H1 (cell line): ENCODE measurements around the gene ENAH. TPM values are rescaled to one million over a fixed set of nuclear protein-coding genes. Genes with fewer than 3 reads are reported as not detected.

Experiments used
- BRCA1 ChIP-seq: IDR thresholded peaks from 2 replicates; pipeline ENCODE4 v1.6.1; 2012; ENCODE audit warnings: low read depth, low read length, improper control_type of control experiment
- CREB1 ChIP-seq: IDR thresholded peaks from 2 replicates; pipeline ENCODE4 v1.6.1; 2012; ENCODE audit warnings: inconsistent platforms
- RNF2 ChIP-seq: fragments of 200-900, 300-1000 bp; sonication (generic); IDR thresholded peaks from 2 replicates; pipeline ENCODE4 v1.7.1; 2016; ENCODE audit warnings: borderline replicate concordance, low read depth, mild to moderate bottlenecking, antibody characterized with exemption, low read length; ENCODE audit not compliant: poor library complexity, severe bottlenecking; ENCODE audit errors: missing control alignments
- SIN3A ChIP-seq, 2 experiments: IDR thresholded peaks in 1 of 2; conservative IDR thresholded peaks in 1 of 2; 2 replicates each; pipeline ENCODE4 v1.6.1; 2011 to 2012; ENCODE audit warnings: low read length in 2 of 2, improper control_type of control experiment in 1 of 2, low read depth in 1 of 2, mild to moderate bottlenecking in 1 of 2
- polyA plus RNA-seq, 7 experiments: library from polyadenylated mRNA; depleted of rRNA in 3 of 7; stranded (reverse) in 5 of 7; unstranded in 2 of 7; fragments of >200 nt in 5 of 7; fragments of 200-250 nt in 2 of 7; gene quantifications; 1 replicate in 5 of 7; 2 replicates in 1 of 7; 4 replicates in 1 of 7; pipeline versions ENCODE4 v1.2.1 to v1.2.3, GENCODE V29; 2011 to 2013; ENCODE audit warnings: missing spikeins in 2 of 7, mixed read lengths in 2 of 7
- total RNA-seq: library from RNA; stranded (reverse); fragmentation: NEBNext Ultra II Directional; extraction: Animal tissue kit (Norgen Biotek cat#: 25700); gene quantifications from 2 replicates; pipeline ENCODE4 v1.2.1, GENCODE V29; 2021
- TF ChIP-seq, protein P1 (sequence below): fragments of 300-600 bp; sonication (generic); IDR thresholded peaks from 2 replicates; pipeline ENCODE4 v1.7.1; 2012; ENCODE audit warnings: low read length, moderate library complexity, mild to moderate bottlenecking, inconsistent platforms; ENCODE audit not compliant: insufficient replicate concordance

The ENAH gene
- total and polyA plus RNA-seq, 2 of the 8 experiments (the other 6 are each of a cell fraction or from before 2014, with no cell fraction given), result 39.1 to 335 TPM

DNA sequence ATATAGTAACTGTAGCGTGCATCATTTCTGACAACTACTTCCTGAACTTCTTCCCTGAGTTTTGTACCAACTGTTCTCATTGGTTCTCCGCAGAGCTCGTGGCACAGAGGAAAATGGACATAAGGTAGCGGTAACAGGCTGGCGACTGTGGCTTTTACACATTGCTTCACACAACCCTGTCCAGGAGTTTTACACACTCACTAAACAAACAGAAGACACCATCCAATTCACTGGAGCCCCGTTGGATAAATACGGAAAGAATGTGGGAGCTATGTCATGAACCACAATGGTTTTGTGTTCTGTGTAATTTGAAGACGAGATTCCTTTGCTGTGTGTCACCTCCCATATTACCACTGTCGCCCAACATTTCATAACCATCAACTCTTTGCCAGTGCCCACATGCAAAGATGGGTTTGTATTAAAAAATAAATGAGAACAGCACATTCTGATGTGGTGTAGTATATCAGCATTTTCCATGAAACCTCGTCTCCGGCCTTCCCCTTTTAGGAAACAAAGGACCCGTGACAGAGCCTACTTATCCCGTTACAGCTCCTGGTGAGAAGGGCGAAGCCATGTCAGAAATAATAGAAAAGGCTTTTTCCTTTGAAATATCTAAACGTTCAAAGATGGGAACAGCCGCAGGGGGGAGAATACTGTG lies 47.4 kb upstream of the ENAH start (continued):
- TF ChIP-seq SIN3A (conservative IDR thresholded peaks at IDR 0.05 in 1 of 2, IDR thresholded peaks at IDR 0.05 in 1 of 2; ENCODE audit: low read depth in 1 of 2, low read length in 2 of 2) (no peak), BRCA1 (no peak), CREB1 (no peak), RNF2 (no peak)
- TF ChIP-seq, protein P1, sequence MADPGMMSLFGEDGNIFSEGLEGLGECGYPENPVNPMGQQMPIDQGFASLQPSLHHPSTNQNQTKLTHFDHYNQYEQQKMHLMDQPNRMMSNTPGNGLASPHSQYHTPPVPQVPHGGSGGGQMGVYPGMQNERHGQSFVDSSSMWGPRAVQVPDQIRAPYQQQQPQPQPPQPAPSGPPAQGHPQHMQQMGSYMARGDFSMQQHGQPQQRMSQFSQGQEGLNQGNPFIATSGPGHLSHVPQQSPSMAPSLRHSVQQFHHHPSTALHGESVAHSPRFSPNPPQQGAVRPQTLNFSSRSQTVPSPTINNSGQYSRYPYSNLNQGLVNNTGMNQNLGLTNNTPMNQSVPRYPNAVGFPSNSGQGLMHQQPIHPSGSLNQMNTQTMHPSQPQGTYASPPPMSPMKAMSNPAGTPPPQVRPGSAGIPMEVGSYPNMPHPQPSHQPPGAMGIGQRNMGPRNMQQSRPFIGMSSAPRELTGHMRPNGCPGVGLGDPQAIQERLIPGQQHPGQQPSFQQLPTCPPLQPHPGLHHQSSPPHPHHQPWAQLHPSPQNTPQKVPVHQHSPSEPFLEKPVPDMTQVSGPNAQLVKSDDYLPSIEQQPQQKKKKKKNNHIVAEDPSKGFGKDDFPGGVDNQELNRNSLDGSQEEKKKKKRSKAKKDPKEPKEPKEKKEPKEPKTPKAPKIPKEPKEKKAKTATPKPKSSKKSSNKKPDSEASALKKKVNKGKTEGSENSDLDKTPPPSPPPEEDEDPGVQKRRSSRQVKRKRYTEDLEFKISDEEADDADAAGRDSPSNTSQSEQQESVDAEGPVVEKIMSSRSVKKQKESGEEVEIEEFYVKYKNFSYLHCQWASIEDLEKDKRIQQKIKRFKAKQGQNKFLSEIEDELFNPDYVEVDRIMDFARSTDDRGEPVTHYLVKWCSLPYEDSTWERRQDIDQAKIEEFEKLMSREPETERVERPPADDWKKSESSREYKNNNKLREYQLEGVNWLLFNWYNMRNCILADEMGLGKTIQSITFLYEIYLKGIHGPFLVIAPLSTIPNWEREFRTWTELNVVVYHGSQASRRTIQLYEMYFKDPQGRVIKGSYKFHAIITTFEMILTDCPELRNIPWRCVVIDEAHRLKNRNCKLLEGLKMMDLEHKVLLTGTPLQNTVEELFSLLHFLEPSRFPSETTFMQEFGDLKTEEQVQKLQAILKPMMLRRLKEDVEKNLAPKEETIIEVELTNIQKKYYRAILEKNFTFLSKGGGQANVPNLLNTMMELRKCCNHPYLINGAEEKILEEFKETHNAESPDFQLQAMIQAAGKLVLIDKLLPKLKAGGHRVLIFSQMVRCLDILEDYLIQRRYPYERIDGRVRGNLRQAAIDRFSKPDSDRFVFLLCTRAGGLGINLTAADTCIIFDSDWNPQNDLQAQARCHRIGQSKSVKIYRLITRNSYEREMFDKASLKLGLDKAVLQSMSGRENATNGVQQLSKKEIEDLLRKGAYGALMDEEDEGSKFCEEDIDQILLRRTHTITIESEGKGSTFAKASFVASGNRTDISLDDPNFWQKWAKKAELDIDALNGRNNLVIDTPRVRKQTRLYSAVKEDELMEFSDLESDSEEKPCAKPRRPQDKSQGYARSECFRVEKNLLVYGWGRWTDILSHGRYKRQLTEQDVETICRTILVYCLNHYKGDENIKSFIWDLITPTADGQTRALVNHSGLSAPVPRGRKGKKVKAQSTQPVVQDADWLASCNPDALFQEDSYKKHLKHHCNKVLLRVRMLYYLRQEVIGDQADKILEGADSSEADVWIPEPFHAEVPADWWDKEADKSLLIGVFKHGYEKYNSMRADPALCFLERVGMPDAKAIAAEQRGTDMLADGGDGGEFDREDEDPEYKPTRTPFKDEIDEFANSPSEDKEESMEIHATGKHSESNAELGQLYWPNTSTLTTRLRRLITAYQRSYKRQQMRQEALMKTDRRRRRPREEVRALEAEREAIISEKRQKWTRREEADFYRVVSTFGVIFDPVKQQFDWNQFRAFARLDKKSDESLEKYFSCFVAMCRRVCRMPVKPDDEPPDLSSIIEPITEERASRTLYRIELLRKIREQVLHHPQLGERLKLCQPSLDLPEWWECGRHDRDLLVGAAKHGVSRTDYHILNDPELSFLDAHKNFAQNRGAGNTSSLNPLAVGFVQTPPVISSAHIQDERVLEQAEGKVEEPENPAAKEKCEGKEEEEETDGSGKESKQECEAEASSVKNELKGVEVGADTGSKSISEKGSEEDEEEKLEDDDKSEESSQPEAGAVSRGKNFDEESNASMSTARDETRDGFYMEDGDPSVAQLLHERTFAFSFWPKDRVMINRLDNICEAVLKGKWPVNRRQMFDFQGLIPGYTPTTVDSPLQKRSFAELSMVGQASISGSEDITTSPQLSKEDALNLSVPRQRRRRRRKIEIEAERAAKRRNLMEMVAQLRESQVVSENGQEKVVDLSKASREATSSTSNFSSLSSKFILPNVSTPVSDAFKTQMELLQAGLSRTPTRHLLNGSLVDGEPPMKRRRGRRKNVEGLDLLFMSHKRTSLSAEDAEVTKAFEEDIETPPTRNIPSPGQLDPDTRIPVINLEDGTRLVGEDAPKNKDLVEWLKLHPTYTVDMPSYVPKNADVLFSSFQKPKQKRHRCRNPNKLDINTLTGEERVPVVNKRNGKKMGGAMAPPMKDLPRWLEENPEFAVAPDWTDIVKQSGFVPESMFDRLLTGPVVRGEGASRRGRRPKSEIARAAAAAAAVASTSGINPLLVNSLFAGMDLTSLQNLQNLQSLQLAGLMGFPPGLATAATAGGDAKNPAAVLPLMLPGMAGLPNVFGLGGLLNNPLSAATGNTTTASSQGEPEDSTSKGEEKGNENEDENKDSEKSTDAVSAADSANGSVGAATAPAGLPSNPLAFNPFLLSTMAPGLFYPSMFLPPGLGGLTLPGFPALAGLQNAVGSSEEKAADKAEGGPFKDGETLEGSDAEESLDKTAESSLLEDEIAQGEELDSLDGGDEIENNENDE, result no peak
- TF ChIP-seq, all 59 proteins: peak for 0
